ENCODE results near the gene RPS18. TPM values are rescaled to one million over a fixed set of nuclear protein-coding genes. Genes with fewer than 3 reads are reported as not detected.

RPS18 gene
- total and polyA plus RNA-seq, 2 of the 4 experiments (the other 2 are of a cell fraction), result 6,577 to 8,417 TPM

DNA sequence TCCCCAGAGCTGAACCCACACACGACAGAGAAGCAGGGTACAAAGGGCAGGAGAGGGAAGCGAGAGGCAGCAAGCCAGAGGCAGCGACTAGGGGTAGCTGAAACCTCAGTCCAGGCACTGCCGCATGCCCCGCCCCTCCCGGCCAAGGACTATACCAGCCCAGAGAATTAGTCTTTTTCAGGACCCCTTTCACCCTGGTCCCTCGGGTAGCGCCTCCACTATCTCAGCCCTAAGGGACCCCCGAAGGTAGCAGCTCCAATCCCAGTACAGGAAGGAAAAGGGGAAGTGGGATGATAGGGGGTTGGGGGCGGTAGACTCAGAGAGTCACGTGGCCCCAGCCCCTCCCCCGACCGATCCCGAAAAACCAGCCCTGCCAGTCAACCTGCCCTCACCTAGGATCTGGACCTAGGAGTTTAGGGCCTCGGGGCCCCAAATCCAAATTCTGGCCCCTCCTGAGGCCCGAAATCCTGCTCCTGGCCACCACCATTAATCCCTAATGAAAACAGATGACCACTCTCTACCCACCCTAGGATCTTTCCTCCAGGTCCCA is 25.6 kb downstream of the RPS18 start:
- Histone ChIP-seq H3K4me3 (ENCODE audit: insufficient read depth, low read depth, low read length) (peak overlapping the region; percentile 29), H4K20me1 (ENCODE audit: insufficient read depth, low read length) (peaks cover 9% of the 10 kb centered on the region), H4K91ac (ENCODE audit: insufficient read depth, low read depth, low read length) (no peak overlapping the region), H4K5ac (ENCODE audit: low read depth, low read length) (no peak overlapping the region), H2BK5ac (ENCODE audit: low read depth, low read length, poor library complexity, severe bottlenecking) (no peak overlapping the region), H3K4me2 (ENCODE audit: low read depth, low read length) (peak overlapping the region; percentile 82), H3K14ac (replicated peaks; ENCODE audit: low read depth, low read length) (peak overlapping the region; percentile 29; the same call in 1 of the 2 replicates), H2BK120ac (ENCODE audit: low read depth, low read length) (no peak overlapping the region), H3K23ac (ENCODE audit: low read depth, low read length) (no peak overlapping the region), H3K36me3 (ENCODE audit: control insufficient read depth, insufficient read depth, low read length) (peaks cover 18% of the 10 kb centered on the region), H2AFZ (replicated peaks; ENCODE audit: low read length, poor library complexity) (peak overlapping the region; percentile 87), H2AK9ac (replicated peaks; ENCODE audit: low read depth, low read length, poor library complexity) (peak overlapping the region; percentile 80), H3K27me3 (ENCODE audit: control insufficient read depth, insufficient read depth, low read length) (no peaks in the 10 kb centered on the region), H3K9me1 (ENCODE audit: insufficient read depth, low read length) (no peaks in the 10 kb centered on the region), H2BK15ac (ENCODE audit: low read depth, low read length) (no peak overlapping the region), H2BK20ac (ENCODE audit: low read depth, low read length) (no peak overlapping the region), H3K56ac (ENCODE audit: extremely low read depth, insufficient read depth, low read length) (no peak overlapping the region), H3K9me3 (ENCODE audit: control insufficient read depth, insufficient read depth, low read length) (no peaks in the 10 kb centered on the region), H2AK5ac (ENCODE audit: low read depth, low read length) (peak overlapping the region; percentile 11; the same call in 1 of the 2 replicates), H3K4ac (ENCODE audit: low read depth, low read length) (peak overlapping the region; percentile 39), H3K18ac (ENCODE audit: low read depth, low read length) (no peak overlapping the region), H3K9ac (ENCODE audit: low read depth, low read length) (peak overlapping the region; percentile 37), H3K27ac (ENCODE audit: insufficient read depth, low read length) (peak overlapping the region; percentile 16; the same call in 1 of the 2 replicates), H3K4me1 (ENCODE audit: control insufficient read depth, insufficient read depth, low read length) (no peaks in the 10 kb centered on the region), H3K79me1 (ENCODE audit: low read depth in 1 of 2, low read length in 2 of 2) (peaks cover 15 to 33% of the 10 kb centered on the region in 2 experiments; a peak in 3 of 4 replicates), H4K8ac (ENCODE audit: low read depth in 2 of 2, low read length in 2 of 2) (peak overlapping the region in 1 of 2 experiments; percentile 46; a peak in 2 of 4 replicates)
- dilution Hi-C loops (cut with HindIII; ENCODE audit: low sequenced_read_pairs, unreplicated experiment) (no loop called here), intact Hi-C loops (cut with micrococcal nuclease) (loop anchor here (5.0 kb wide), 1 partner anchor 120 kb away; the partner anchor contains the start of gene CUTA), in situ Hi-C loops (cut with MboI; ENCODE audit: low sequenced_read_pairs) (no loop called here)
- no peak for TF ChIP-seq RCOR1 (IDR thresholded peaks at IDR 0.05; ENCODE audit: insufficient replicate concordance, low read length)
- TF ChIP-seq, protein P1, sequence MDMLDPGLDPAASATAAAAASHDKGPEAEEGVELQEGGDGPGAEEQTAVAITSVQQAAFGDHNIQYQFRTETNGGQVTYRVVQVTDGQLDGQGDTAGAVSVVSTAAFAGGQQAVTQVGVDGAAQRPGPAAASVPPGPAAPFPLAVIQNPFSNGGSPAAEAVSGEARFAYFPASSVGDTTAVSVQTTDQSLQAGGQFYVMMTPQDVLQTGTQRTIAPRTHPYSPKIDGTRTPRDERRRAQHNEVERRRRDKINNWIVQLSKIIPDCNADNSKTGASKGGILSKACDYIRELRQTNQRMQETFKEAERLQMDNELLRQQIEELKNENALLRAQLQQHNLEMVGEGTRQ (IDR thresholded peaks at IDR 0.05; ENCODE audit: low read depth, low read length), result peak; percentile 85
- CTCF ChIA-PET, result interaction anchor here (0.6 to 2.0 kb wide), 2 partner anchors 20 to 47 kb away, joined by 3 to 5 read pairs; partner anchors contain the start of gene B3GALT4
- DNase-seq, result no peak
- WGBS, 2 experiments (ENCODE audit: extremely low coverage in 2 of 2, insufficient read length in 1 of 2), result 16% methylated on average over 5 of the region's 16 CpGs; no CpG with 5 or more reads in 1 of the 2 experiments
- no TSS peak for BruUV-seq (replicated peaks)
- ATAC-seq (ENCODE audit: low read depth), result peak; percentile 0; the same call in 1 of the 2 replicates
- POLR2A ChIA-PET (ENCODE audit: unreplicated experiment), result no interaction called here
